Mucosa of descending colon (tissue), 3 donors: Measurements from ENCODE around the gene C4orf36. TPM values are rescaled to one million over a fixed set of nuclear protein-coding genes. Genes with fewer than 3 reads are reported as not detected.

ENCODE experiments used
- ATAC-seq: fragments of 200-7000 bp; cut with Tn5 transposase; one replicate; pipeline ENCODE4 v1.9.1; 2020; ENCODE audit warnings: mild to moderate bottlenecking, moderate library complexity
- DNase-seq, 3 donors: peaks; one replicate each; pipeline ENCODE4 v3.0.0-alpha.2; 2020
- H3K36me3 ChIP-seq: fragments of 200-600 bp; one replicate; pipeline ENCODE4 v1.8.0; 2021; ENCODE audit warnings: low read depth, mild to moderate bottlenecking
- H3K4me1 ChIP-seq: fragments of 200-600 bp; one replicate; pipeline ENCODE4 v1.8.0; 2021; ENCODE audit warnings: low read depth, mild to moderate bottlenecking
- H3K4me3 ChIP-seq: fragments of 200-600 bp; one replicate; pipeline ENCODE4 v1.8.0; 2021; ENCODE audit warnings: mild to moderate bottlenecking
- H3K9me3 ChIP-seq: fragments of 200-600 bp; one replicate; pipeline ENCODE4 v1.8.0; 2021; ENCODE audit warnings: mild to moderate bottlenecking
- intact Hi-C, 2 donors: fragments of 100-400 bp; cut with DNase I in 1 of 2; cut with micrococcal nuclease in 1 of 2; formaldehyde crosslinking; loops; one replicate each; pipeline versions ENCODE4 v1.11.0 to v1.11.1; 2022; cut with DNase I, micrococcal nuclease
- total RNA-seq, 3 donors: library from RNA; stranded (reverse); fragmentation: NEBNext Ultra II Directional in 2 of 3; extraction: Animal tissue kit (Norgen Biotek cat#: 25700) in 2 of 3; gene quantifications; one replicate each; pipeline versions ENCODE4 v1.2.1 to v1.2.4, GENCODE V29; 2021 to 2023
- TF ChIP-seq, protein P1 (sequence below): fragments of 200-600 bp; IDR thresholded peaks from one replicate; pipeline ENCODE4 v1.8.0; 2022; ENCODE audit warnings: antibody characterized with exemption, mild to moderate bottlenecking
- donor health status: DM: no; HTN: no; CAD: no; lungs with moderate emphysema.
- donor health status: DM: no; HTN: no; CAD: no.
- donor health status: DM: no; HTN: yes; CAD: no.

C4orf36 gene
- total RNA-seq, 3 donors from 2014 or later: 0.67 to 0.96 (median 0.85) TPM

DNA sequence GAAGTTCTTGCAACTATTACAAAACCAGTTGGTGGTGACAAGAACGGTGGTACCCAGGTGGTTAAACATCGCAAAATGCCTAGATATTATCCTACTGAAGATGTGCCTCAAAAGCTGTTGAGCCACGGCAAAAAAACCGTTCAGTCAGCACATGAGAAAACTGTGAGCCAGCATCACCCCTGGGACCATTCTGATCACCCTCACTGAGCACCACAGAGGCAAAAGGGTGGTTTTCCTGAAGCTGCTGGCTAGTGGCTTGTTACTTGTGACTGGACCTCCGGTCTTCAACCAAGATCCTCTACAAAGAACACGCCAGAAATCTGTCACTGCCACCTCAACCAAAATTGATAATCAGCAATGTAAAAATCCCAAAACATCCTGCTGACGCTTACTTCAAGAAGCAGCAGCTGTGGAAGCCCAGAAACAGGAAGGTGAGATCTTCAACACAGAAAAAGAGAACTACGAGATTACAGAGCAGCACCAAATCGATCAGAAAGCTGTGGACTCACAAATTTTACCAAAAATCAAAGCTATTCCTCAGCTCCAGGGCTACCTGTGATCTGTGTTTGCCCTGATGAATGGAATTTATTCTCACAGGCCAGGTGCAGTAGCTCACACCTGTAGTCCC lies 21.7 kb downstream of the C4orf36 start:
- H3K36me3 ChIP-seq: no peaks in the 10 kb centered on the region
- H3K4me3 ChIP-seq: no peak overlapping the region
- no peak for DNase-seq
- TF ChIP-seq, protein P1, sequence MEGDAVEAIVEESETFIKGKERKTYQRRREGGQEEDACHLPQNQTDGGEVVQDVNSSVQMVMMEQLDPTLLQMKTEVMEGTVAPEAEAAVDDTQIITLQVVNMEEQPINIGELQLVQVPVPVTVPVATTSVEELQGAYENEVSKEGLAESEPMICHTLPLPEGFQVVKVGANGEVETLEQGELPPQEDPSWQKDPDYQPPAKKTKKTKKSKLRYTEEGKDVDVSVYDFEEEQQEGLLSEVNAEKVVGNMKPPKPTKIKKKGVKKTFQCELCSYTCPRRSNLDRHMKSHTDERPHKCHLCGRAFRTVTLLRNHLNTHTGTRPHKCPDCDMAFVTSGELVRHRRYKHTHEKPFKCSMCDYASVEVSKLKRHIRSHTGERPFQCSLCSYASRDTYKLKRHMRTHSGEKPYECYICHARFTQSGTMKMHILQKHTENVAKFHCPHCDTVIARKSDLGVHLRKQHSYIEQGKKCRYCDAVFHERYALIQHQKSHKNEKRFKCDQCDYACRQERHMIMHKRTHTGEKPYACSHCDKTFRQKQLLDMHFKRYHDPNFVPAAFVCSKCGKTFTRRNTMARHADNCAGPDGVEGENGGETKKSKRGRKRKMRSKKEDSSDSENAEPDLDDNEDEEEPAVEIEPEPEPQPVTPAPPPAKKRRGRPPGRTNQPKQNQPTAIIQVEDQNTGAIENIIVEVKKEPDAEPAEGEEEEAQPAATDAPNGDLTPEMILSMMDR: no peak
- H3K4me1 ChIP-seq: no peaks in the 10 kb centered on the region
- intact Hi-C loops: no loop called here
- H3K9me3 ChIP-seq: no peaks in the 10 kb centered on the region
- ATAC-seq: no peak

DNA sequence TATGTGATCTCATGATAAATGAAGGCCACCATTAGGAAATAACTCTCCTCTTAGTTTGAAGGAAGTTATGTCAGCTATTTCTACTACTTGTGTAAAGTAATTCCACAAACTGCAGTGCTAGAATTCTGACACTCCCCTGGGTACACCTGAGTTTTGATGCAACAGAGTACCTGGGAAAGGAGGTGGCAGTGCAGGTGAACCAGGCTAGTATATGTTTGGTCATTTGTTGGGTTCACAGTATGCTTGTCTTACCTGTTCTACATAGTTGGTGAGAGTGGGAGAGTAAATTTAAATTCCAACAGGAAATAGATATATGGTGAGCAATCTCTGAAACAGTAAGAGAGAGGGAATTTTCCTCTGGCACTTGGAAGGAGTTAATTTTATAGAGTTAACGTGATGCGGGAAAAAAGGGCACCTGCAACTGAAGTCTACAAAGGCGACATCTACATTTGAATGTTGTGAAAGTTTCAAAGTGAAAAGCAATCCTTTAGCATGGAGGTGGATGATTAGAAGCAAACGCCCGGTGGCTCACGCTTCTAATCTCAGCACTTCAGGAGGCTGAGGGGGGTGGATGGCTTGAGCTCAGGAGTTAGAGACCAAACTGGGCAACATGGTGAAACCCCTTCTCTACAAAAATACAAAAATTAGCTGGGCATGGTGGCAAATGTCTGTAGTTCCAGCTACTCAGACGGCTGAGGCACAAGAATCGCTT lies 34.7 kb downstream of the C4orf36 start:
- TF ChIP-seq, protein P1: no peak
- Histone ChIP-seq H3K4me1 (no peaks in the 10 kb centered on the region), H3K36me3 (no peaks in the 10 kb centered on the region), H3K9me3 (no peaks in the 10 kb centered on the region), H3K4me3 (no peak overlapping the region)
- intact Hi-C loops: no loop called here
- DNase-seq (no peak), ATAC-seq (no peak)

DNA sequence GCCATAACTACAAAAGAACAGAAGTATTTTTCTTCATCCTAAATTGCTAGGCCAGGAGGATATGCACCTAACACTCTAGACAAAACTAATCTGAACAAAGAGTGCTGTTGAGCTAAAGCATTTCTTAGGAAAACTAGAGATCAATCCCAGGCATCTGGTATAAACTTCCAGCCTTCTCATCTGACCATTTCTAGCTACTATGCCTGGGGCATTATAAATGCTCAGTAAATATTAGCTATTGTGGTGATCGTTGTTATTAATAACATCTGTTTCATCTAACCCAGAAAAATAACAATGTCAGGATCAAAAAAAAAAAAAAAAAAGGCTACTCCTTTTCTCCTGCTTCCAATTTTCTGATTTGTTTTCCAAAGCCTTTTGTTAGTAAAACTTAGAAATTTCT lies 35.3 kb downstream of the C4orf36 start:
- intact Hi-C loops: no loop called here
- Histone ChIP-seq H3K4me1 (no peaks in the 10 kb centered on the region), H3K4me3 (no peak overlapping the region), H3K36me3 (no peaks in the 10 kb centered on the region), H3K9me3 (no peaks in the 10 kb centered on the region)
- ATAC-seq (no peak), DNase-seq (no peak)
- TF ChIP-seq, protein P1: no peak

DNA sequence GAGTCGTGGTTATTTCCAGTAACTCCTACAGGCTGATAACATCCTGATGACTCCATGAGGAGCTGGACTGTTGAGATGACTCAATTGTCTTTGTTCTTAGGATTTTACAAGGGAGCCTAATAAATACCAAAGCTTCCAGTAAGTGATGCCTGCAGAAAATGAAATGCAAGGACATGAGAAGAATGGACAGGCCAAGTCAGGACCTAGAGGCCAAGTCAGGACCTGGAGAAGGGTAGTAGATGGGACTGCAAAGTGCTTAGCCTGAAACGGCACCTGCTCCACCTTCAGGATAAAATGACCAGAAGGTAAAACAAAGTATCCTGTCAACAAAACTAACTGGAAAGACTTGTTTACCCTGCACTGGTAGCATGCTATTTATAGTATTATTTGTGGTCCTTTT lies 36.6 kb downstream of the C4orf36 start:
- no peak overlapping the region for H3K4me3 ChIP-seq
- no peaks in the 10 kb centered on the region for H3K36me3 ChIP-seq
- TF ChIP-seq, protein P1: no peak
- ATAC-seq (no peak), DNase-seq (no peak)
- intact Hi-C loops: no loop called here
- no peaks in the 10 kb centered on the region for H3K9me3 ChIP-seq
- H3K4me1 ChIP-seq: no peaks in the 10 kb centered on the region

DNA sequence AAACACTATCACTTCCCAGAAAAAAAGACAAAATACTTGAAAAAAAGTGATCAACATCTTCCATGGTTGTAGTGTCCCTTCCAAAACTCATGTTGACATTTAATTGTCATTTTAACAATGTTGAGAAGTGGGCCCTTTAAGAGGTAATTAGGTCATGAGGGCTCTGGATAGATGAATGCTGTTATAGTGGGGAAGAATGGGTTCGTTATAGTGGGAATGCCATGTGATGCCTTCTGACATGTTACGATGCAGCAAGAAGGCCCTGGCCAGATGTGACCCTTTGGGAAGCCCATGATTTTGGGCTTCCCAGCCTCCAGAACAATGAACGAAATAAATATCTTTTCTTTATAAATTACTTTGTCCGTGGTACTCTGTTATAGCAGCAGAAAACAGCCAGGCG lies 39.0 kb downstream of the C4orf36 start:
- ATAC-seq (no peak), DNase-seq (no peak)
- no peaks in the 10 kb centered on the region for H3K36me3 ChIP-seq
- intact Hi-C loops: no loop called here
- TF ChIP-seq, protein P1: no peak
- no peaks in the 10 kb centered on the region for H3K4me1 ChIP-seq
- no peak overlapping the region for H3K4me3 ChIP-seq
- H3K9me3 ChIP-seq: no peaks in the 10 kb centered on the region
